SK-N-SH (cell line): ENCODE measurements around the gene SUPT3H. TPM values are rescaled to one million over a fixed set of nuclear protein-coding genes. Genes with fewer than 3 reads are reported as not detected.

ENCODE experiments used
- CTCF ChIA-PET: fragments of 300-600, 350-600 bp; formaldehyde crosslinking; extraction: SDS; loops from one replicate; lab custom pipeline; 2021; lab: Yijun Ruan, JAX
- POLR2A ChIA-PET: fragments of 350-600 bp; sonication (Branson Sonifier 250); formaldehyde crosslinking; extraction: SDS; loops from one replicate; lab custom pipeline; 2020; ENCODE audit warnings: antibody characterized with exemption, inconsistent platforms; lab: Yijun Ruan, JAX
- DNase-seq: peaks from one replicate; pipeline ENCODE4 v3.0.0; 2012
- H2AFZ ChIP-seq: fragments of 200-600 bp; sonication (generic); 2 replicates; pipeline ENCODE4 v1.8.1; 2016; ENCODE audit warnings: antibody characterized with exemption, mild to moderate bottlenecking, low read depth
- H3F3A ChIP-seq: fragments of 200-600 bp; sonication (generic); replicated peaks from 2 replicates; pipeline ENCODE3; 2016; ENCODE audit warnings: antibody characterized with exemption, mild to moderate bottlenecking; ENCODE audit not compliant: insufficient read depth
- H3K27ac ChIP-seq, 2 experiments: fragments of 200-500 bp in 1 of 2; fragments of 200-600 bp in 1 of 2; sonication (Bioruptor generic) in 1 of 2; sonication (generic), shearing (Covaris generic) in 1 of 2; 2 replicates each; pipeline versions ENCODE4 v1.5.1 to v1.6.1; 2014 to 2016; ENCODE audit warnings: low read depth in 2 of 2, inconsistent platforms in 1 of 2, low read length in 1 of 2, mild to moderate bottlenecking in 1 of 2, mixed read lengths in 1 of 2
- H3K27me3 ChIP-seq: fragments of 200-600 bp; sonication (generic), shearing (Covaris generic); 2 replicates; pipeline ENCODE4 v1.6.1; 2016; ENCODE audit warnings: mixed run types; ENCODE audit not compliant: insufficient read depth
- H3K36me3 ChIP-seq, 2 experiments: fragments of 200-500 bp in 1 of 2; fragments of 200-600 bp in 1 of 2; sonication (Bioruptor generic) in 1 of 2; sonication (generic) in 1 of 2; replicated peaks in 1 of 2; 2 replicates each; pipeline versions ENCODE3 to v1.5.1; 2014 to 2016; ENCODE audit warnings: low read length in 1 of 2, mild to moderate bottlenecking in 1 of 2; ENCODE audit not compliant: insufficient read depth in 2 of 2, control insufficient read depth in 1 of 2
- H3K4me1 ChIP-seq, 2 experiments: fragments of 200-500 bp in 1 of 2; fragments of 200-600 bp in 1 of 2; sonication (Bioruptor generic) in 1 of 2; sonication (generic), shearing (Covaris generic) in 1 of 2; 2 replicates each; pipeline versions ENCODE4 v1.5.1 to v1.6.1; 2014 to 2016; ENCODE audit warnings: low read depth in 1 of 2, low read length in 1 of 2, mixed run types in 1 of 2; ENCODE audit not compliant: insufficient read depth in 2 of 2, control insufficient read depth in 1 of 2
- H3K4me2 ChIP-seq: fragments of 200-600 bp; sonication (generic), shearing (Covaris generic); 2 replicates; pipeline ENCODE4 v1.6.1; 2017; ENCODE audit warnings: mixed run types
- H3K4me3 ChIP-seq, 2 experiments: fragments of 200-500 bp in 1 of 2; fragments of 200-600 bp in 1 of 2; sonication (Bioruptor generic) in 1 of 2; sonication (generic), shearing (Covaris generic) in 1 of 2; 2 replicates each; pipeline versions ENCODE4 v1.5.1 to v1.8.1; 2014 to 2016; ENCODE audit warnings: low read depth in 2 of 2, inconsistent platforms in 1 of 2, low read length in 1 of 2, mild to moderate bottlenecking in 1 of 2, mixed read lengths in 1 of 2, moderate library complexity in 1 of 2
- H3K79me2 ChIP-seq: fragments of 200-600 bp; sonication (generic); 2 replicates; pipeline ENCODE4 v1.8.1; 2017; ENCODE audit warnings: mild to moderate bottlenecking; ENCODE audit not compliant: insufficient read depth
- H3K9ac ChIP-seq: fragments of 200-600 bp; sonication (generic); 2 replicates; pipeline ENCODE4 v1.6.1; 2017; ENCODE audit warnings: mixed run types
- H3K9me2 ChIP-seq: fragments of 200-600 bp; sonication (generic); 2 replicates; pipeline ENCODE4 v1.6.1; 2017; ENCODE audit warnings: mixed run types
- H3K9me3 ChIP-seq: fragments of 200-600 bp; sonication (generic); 2 replicates; pipeline ENCODE4 v1.6.1; 2017; ENCODE audit warnings: mixed run types, mild to moderate bottlenecking, moderate library complexity
- H4K20me1 ChIP-seq: fragments of 200-600 bp; sonication (generic); 2 replicates; pipeline ENCODE4 v1.6.1; 2017; ENCODE audit warnings: mild to moderate bottlenecking, mixed run types; ENCODE audit not compliant: insufficient read depth
- CHD2 ChIP-seq: fragments of 150-350 bp; IDR thresholded peaks from 2 replicates; pipeline ENCODE4 v1.6.1; 2018; ENCODE audit warnings: low read length; ENCODE audit not compliant: partially characterized antibody
- ELF1 ChIP-seq: IDR thresholded peaks from 2 replicates; pipeline ENCODE4 v1.4.0; 2012
- EP300 ChIP-seq, 2 experiments: IDR thresholded peaks; 2 replicates each; pipeline versions ENCODE4 v1.4.0 to v1.6.1; 2012; ENCODE audit warnings: borderline replicate concordance in 1 of 2, low read depth in 1 of 2, low read length in 1 of 2
- FOSL2 ChIP-seq: IDR thresholded peaks from 2 replicates; pipeline ENCODE4 v1.4.0; 2012; ENCODE audit warnings: low read depth, mild to moderate bottlenecking, moderate library complexity, borderline replicate concordance
- FOXM1 ChIP-seq: IDR thresholded peaks from 2 replicates; pipeline ENCODE4 v1.4.0; 2012; ENCODE audit warnings: low read depth, mild to moderate bottlenecking
- JUND ChIP-seq: IDR thresholded peaks from 2 replicates; pipeline ENCODE4 v1.4.0; 2012
- MAX ChIP-seq: IDR thresholded peaks from 2 replicates; pipeline ENCODE4 v1.4.0; 2012; ENCODE audit warnings: low read depth
- MXI1 ChIP-seq: IDR thresholded peaks from 2 replicates; pipeline ENCODE4 v1.6.1; 2012; ENCODE audit warnings: mild to moderate bottlenecking, low read depth, low read length, improper control_type of control experiment
- RFX5 ChIP-seq: IDR thresholded peaks from 2 replicates; pipeline ENCODE4 v1.6.1; 2012; ENCODE audit warnings: mild to moderate bottlenecking, improper control_type of control experiment, low read length
- RXRA ChIP-seq: IDR thresholded peaks from 2 replicates; pipeline ENCODE4 v1.4.0; 2012; ENCODE audit warnings: low read depth, mild to moderate bottlenecking, borderline replicate concordance
- SIN3A ChIP-seq: IDR thresholded peaks from 2 replicates; pipeline ENCODE4 v1.6.1; 2012; ENCODE audit warnings: low read depth, mild to moderate bottlenecking, low read length, moderate library complexity, borderline replicate concordance
- SMC3 ChIP-seq: IDR thresholded peaks from 2 replicates; pipeline ENCODE4 v1.6.1; 2012; ENCODE audit warnings: low read depth, low read length, improper control_type of control experiment
- TAF1 ChIP-seq: IDR thresholded peaks from 2 replicates; pipeline ENCODE4 v1.6.1; 2012; ENCODE audit warnings: low read depth, mild to moderate bottlenecking, low read length, moderate library complexity, borderline replicate concordance
- WGBS: methylation state at CpG from one replicate; pipeline ENCODE4 v1.1.6; 2017; ENCODE audit warnings: low lambda C conversion rate; 5-methylcytosine and 5-hydroxymethylcytosine counted together
- polyA plus RNA-seq, 3 experiments: library from polyadenylated mRNA; depleted of rRNA; stranded (reverse); fragments of >200 nt; gene quantifications; 2 replicates each; pipeline ENCODE4 v1.2.3, GENCODE V29; 2012
- TF ChIP-seq, protein P1 (sequence below): IDR thresholded peaks from 2 replicates; pipeline ENCODE4 v1.6.1; 2012; ENCODE audit warnings: mild to moderate bottlenecking, low read depth, low read length, moderate library complexity
- TF ChIP-seq, protein P2 (sequence below): fragments of 150-350 bp; IDR thresholded peaks from 2 replicates; pipeline ENCODE4 v1.6.1; 2016; ENCODE audit warnings: mild to moderate bottlenecking, low read depth, low read length
- TF ChIP-seq, protein P3 (sequence below): IDR thresholded peaks from 2 replicates; pipeline ENCODE4 v1.4.0; 2012; ENCODE audit warnings: low read depth, borderline replicate concordance
- TF ChIP-seq, protein P4 (sequence below): IDR thresholded peaks from 2 replicates; pipeline ENCODE4; 2012

SUPT3H gene
- polyA plus RNA-seq, 1 of the 3 experiments (the other 2 are of a cell fraction) = 10.9 TPM

DNA sequence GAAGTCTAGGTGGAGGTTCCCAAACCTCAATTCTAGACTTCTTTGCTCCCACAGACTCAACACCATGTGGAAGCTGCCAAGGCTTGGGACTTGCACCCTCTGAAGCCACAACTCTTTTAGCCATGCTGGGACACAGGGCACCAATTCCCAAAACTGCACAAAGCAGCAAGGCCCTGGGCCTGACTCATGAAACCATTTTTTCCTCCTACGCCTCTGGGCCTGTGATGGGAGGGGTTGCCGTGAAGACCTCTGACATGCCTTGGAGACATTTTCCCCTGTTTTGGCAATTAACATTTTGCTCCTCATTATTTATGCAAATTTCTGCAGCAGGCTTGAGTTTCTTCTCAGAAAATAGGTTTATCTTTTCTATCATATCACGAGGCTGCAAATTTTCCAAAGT, 405.0 kb downstream of the SUPT3H start:
- H3K9me2 ChIP-seq = no peaks in the 10 kb centered on the region
- H3K9me3 ChIP-seq = no peaks in the 10 kb centered on the region; the same call in 1 of the 2 replicates
- TF ChIP-seq FOSL2 (no peak), RFX5 (no peak)
- TF ChIP-seq, protein P1, sequence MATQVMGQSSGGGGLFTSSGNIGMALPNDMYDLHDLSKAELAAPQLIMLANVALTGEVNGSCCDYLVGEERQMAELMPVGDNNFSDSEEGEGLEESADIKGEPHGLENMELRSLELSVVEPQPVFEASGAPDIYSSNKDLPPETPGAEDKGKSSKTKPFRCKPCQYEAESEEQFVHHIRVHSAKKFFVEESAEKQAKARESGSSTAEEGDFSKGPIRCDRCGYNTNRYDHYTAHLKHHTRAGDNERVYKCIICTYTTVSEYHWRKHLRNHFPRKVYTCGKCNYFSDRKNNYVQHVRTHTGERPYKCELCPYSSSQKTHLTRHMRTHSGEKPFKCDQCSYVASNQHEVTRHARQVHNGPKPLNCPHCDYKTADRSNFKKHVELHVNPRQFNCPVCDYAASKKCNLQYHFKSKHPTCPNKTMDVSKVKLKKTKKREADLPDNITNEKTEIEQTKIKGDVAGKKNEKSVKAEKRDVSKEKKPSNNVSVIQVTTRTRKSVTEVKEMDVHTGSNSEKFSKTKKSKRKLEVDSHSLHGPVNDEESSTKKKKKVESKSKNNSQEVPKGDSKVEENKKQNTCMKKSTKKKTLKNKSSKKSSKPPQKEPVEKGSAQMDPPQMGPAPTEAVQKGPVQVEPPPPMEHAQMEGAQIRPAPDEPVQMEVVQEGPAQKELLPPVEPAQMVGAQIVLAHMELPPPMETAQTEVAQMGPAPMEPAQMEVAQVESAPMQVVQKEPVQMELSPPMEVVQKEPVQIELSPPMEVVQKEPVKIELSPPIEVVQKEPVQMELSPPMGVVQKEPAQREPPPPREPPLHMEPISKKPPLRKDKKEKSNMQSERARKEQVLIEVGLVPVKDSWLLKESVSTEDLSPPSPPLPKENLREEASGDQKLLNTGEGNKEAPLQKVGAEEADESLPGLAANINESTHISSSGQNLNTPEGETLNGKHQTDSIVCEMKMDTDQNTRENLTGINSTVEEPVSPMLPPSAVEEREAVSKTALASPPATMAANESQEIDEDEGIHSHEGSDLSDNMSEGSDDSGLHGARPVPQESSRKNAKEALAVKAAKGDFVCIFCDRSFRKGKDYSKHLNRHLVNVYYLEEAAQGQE = no peak
- H3K4me1 ChIP-seq = peaks cover 0 to 5% of the 10 kb centered on the region in 2 experiments; a peak in 2 of 4 replicates
- H4K20me1 ChIP-seq = no peaks in the 10 kb centered on the region
- no peaks in the 10 kb centered on the region for H3F3A ChIP-seq
- WGBS = 96% methylated on average over 3 of the region's 3 CpGs
- H3K36me3 ChIP-seq = no peaks in the 10 kb centered on the region
- ChIA-PET POLR2A (no interaction called here), CTCF (no interaction called here)
- H3K4me2 ChIP-seq = no peak overlapping the region
- no peak overlapping the region for H3K27ac ChIP-seq
- no peaks in the 10 kb centered on the region for H3K79me2 ChIP-seq
- DNase-seq = no peak
- H3K27me3 ChIP-seq = no peaks in the 10 kb centered on the region
- no peak overlapping the region for H3K9ac ChIP-seq
- H3K4me3 ChIP-seq = no peak overlapping the region
- no peak overlapping the region for H2AFZ ChIP-seq

GRCh38 chr6:44969446-44970185, 408.1 kb downstream of the SUPT3H start:
- no peaks in the 10 kb centered on the region; the same call in 1 of the 2 replicates for H3K9me3 ChIP-seq
- H3K9ac ChIP-seq = no peak overlapping the region
- no peak for DNase-seq
- peaks cover 5% of the 10 kb centered on the region for H3F3A ChIP-seq
- no peaks in the 10 kb centered on the region for H3K79me2 ChIP-seq
- no peak overlapping the region for H3K4me2 ChIP-seq
- no peaks in the 10 kb centered on the region for H4K20me1 ChIP-seq
- CTCF ChIA-PET = no interaction called here
- H3K36me3 ChIP-seq = no peaks in the 10 kb centered on the region
- no peaks in the 10 kb centered on the region for H3K9me2 ChIP-seq
- no peaks in the 10 kb centered on the region for H3K27me3 ChIP-seq
- no peak overlapping the region for H2AFZ ChIP-seq
- no peak for TF ChIP-seq JUND
- TF ChIP-seq ELF1 = no peak
- no peak for TF ChIP-seq RXRA
- TF ChIP-seq, protein P2, sequence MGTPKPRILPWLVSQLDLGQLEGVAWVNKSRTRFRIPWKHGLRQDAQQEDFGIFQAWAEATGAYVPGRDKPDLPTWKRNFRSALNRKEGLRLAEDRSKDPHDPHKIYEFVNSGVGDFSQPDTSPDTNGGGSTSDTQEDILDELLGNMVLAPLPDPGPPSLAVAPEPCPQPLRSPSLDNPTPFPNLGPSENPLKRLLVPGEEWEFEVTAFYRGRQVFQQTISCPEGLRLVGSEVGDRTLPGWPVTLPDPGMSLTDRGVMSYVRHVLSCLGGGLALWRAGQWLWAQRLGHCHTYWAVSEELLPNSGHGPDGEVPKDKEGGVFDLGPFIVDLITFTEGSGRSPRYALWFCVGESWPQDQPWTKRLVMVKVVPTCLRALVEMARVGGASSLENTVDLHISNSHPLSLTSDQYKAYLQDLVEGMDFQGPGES = no peak
- TF ChIP-seq SIN3A = no peak
- TF ChIP-seq, protein P3, sequence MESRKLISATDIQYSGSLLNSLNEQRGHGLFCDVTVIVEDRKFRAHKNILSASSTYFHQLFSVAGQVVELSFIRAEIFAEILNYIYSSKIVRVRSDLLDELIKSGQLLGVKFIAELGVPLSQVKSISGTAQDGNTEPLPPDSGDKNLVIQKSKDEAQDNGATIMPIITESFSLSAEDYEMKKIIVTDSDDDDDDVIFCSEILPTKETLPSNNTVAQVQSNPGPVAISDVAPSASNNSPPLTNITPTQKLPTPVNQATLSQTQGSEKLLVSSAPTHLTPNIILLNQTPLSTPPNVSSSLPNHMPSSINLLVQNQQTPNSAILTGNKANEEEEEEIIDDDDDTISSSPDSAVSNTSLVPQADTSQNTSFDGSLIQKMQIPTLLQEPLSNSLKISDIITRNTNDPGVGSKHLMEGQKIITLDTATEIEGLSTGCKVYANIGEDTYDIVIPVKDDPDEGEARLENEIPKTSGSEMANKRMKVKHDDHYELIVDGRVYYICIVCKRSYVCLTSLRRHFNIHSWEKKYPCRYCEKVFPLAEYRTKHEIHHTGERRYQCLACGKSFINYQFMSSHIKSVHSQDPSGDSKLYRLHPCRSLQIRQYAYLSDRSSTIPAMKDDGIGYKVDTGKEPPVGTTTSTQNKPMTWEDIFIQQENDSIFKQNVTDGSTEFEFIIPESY = no peak
- no peak for TF ChIP-seq MAX
- TF ChIP-seq, protein P4, sequence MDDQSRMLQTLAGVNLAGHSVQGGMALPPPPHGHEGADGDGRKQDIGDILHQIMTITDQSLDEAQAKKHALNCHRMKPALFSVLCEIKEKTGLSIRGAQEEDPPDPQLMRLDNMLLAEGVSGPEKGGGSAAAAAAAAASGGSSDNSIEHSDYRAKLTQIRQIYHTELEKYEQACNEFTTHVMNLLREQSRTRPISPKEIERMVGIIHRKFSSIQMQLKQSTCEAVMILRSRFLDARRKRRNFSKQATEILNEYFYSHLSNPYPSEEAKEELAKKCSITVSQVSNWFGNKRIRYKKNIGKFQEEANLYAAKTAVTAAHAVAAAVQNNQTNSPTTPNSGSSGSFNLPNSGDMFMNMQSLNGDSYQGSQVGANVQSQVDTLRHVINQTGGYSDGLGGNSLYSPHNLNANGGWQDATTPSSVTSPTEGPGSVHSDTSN = no peak
- no peak for TF ChIP-seq SMC3
- no peak for TF ChIP-seq TAF1
- TF ChIP-seq EP300 (IDR thresholded peaks at IDR 0.05; ENCODE audit: borderline replicate concordance in 1 of 2, low read depth in 1 of 2, low read length in 1 of 2) = no peak
- TF ChIP-seq MXI1 = no peak
- TF ChIP-seq CHD2 = no peak
- no peak for TF ChIP-seq RFX5
- no peak for TF ChIP-seq FOXM1
- TF ChIP-seq, all 33 proteins: peak for 0
- Histone ChIP-seq H3K27ac (no peak overlapping the region), H3K4me3 (no peak overlapping the region), H3K4me1 (peaks cover 0 to 19% of the 10 kb centered on the region in 2 experiments; a peak in 2 of 4 replicates)
- POLR2A ChIA-PET = no interaction called here
- 90% methylated on average over 4 of the region's 4 CpGs for WGBS
